HEK293 (cell line): ENCODE measurements around the gene MAGI1.

ENCODE experiments used
- CTCF ChIA-PET: fragments of 350-600 bp; formaldehyde crosslinking; extraction: SDS; loops from one replicate; lab custom pipeline; 2021; ENCODE audit warnings: antibody characterized with exemption; lab: Yijun Ruan, JAX
- POLR2A ChIA-PET: fragments of 300-600 bp; formaldehyde crosslinking; extraction: SDS; loops from one replicate; lab custom pipeline; 2020; ENCODE audit warnings: antibody characterized with exemption, inconsistent platforms; lab: Yijun Ruan, JAX
- H3K27ac ChIP-seq: fragments of 200-500 bp; sonication (Bioruptor generic); 2 replicates; pipeline ENCODE4 v1.5.1; 2014; ENCODE audit warnings: low read depth, low read length, control low read depth, inconsistent platforms; ENCODE audit errors: extremely low read depth
- H3K36me3 ChIP-seq, 2 experiments: fragments of 200-500 bp in 1 of 2; sonication (Bioruptor generic) in 1 of 2; 1 replicate in 1 of 2; 2 replicates in 1 of 2; pipeline ENCODE4 v1.5.1; 2014 to 2017; ENCODE audit warnings: inconsistent platforms in 2 of 2, low read length in 2 of 2; ENCODE audit not compliant: control insufficient read depth in 2 of 2, insufficient read depth in 1 of 2
- H3K4me1 ChIP-seq: fragments of 200-500 bp; sonication (Bioruptor generic); 2 replicates; pipeline ENCODE4 v1.5.1; 2014; ENCODE audit warnings: mild to moderate bottlenecking, low read length, inconsistent platforms; ENCODE audit not compliant: control insufficient read depth, insufficient read depth
- H3K4me3 ChIP-seq: 2 replicates; pipeline ENCODE4 v1.5.1; 2011; ENCODE audit warnings: low read depth, mild to moderate bottlenecking, control low read depth, low read length, moderate library complexity
- H3K9me3 ChIP-seq: fragments of 200-500 bp; sonication (Bioruptor generic); 2 replicates; pipeline ENCODE4 v1.5.1; 2014; ENCODE audit warnings: low read depth, low read length, inconsistent platforms; ENCODE audit not compliant: control insufficient read depth, insufficient read depth
- BCL11B ChIP-seq: fragments of 450-650 bp; formaldehyde crosslinking; IDR thresholded peaks from 2 replicates; pipeline ENCODE4 v1.5.1; 2016; ENCODE audit warnings: low read depth, missing biosample characterization, missing genetic modification characterization
- FEZF1 ChIP-seq: fragments of 450-650 bp; formaldehyde crosslinking; IDR thresholded peaks from 2 replicates; pipeline ENCODE4 v1.5.1; 2016; ENCODE audit warnings: missing biosample characterization, missing genetic modification characterization
- MYNN ChIP-seq: fragments of 450-650 bp; formaldehyde crosslinking; IDR thresholded peaks from 2 replicates; pipeline ENCODE4 v1.5.1; 2016; ENCODE audit warnings: missing biosample characterization, missing genetic modification characterization, borderline replicate concordance
- ZBTB1 ChIP-seq: fragments of 450-650 bp; formaldehyde crosslinking; IDR thresholded peaks from 2 replicates; pipeline ENCODE4 v1.5.1; 2016; ENCODE audit warnings: missing biosample characterization, missing genetic modification characterization
- ZBTB48 ChIP-seq: fragments of 450-650 bp; formaldehyde crosslinking; IDR thresholded peaks from 2 replicates; pipeline ENCODE4 v1.5.1; 2016; ENCODE audit warnings: missing biosample characterization, missing genetic modification characterization
- ZEB2 ChIP-seq: fragments of 450-650 bp; formaldehyde crosslinking; IDR thresholded peaks from 2 replicates; pipeline ENCODE4 v1.5.1; 2016; ENCODE audit warnings: missing biosample characterization, missing genetic modification characterization
- ZNF133 ChIP-seq: fragments of 450-650 bp; formaldehyde crosslinking; IDR thresholded peaks from 2 replicates; pipeline ENCODE4 v1.5.1; 2016; ENCODE audit warnings: missing biosample characterization, missing genetic modification characterization
- ZNF214 ChIP-seq: fragments of 450-650 bp; formaldehyde crosslinking; IDR thresholded peaks from 2 replicates; pipeline ENCODE4 v1.5.1; 2017; ENCODE audit warnings: missing biosample characterization, mild to moderate bottlenecking, missing genetic modification characterization, borderline replicate concordance
- ZNF366 ChIP-seq: fragments of 450-650 bp; formaldehyde crosslinking; conservative IDR thresholded peaks from 2 replicates; pipeline ENCODE4 v1.5.1; 2016; ENCODE audit warnings: missing biosample characterization, missing genetic modification characterization
- ZNF514 ChIP-seq: fragments of 450-650 bp; formaldehyde crosslinking; IDR thresholded peaks from 2 replicates; pipeline ENCODE4 v1.5.1; 2016; ENCODE audit warnings: missing biosample characterization, missing genetic modification characterization
- ZNF521 ChIP-seq: fragments of 450-650 bp; formaldehyde crosslinking; IDR thresholded peaks from 2 replicates; pipeline ENCODE4 v1.5.1; 2017; ENCODE audit warnings: missing biosample characterization, mild to moderate bottlenecking, missing genetic modification characterization
- ZNF530 ChIP-seq: fragments of 450-650 bp; formaldehyde crosslinking; IDR thresholded peaks from 2 replicates; pipeline ENCODE4 v1.5.1; 2016; ENCODE audit warnings: low read depth, missing biosample characterization, missing genetic modification characterization
- ZNF560 ChIP-seq: fragments of 450-650 bp; formaldehyde crosslinking; IDR thresholded peaks from 2 replicates; pipeline ENCODE4 v1.5.1; 2017; ENCODE audit warnings: missing biosample characterization, missing genetic modification characterization, borderline replicate concordance
- ZNF621 ChIP-seq: fragments of 450-650 bp; formaldehyde crosslinking; IDR thresholded peaks from 2 replicates; pipeline ENCODE4 v1.5.1; 2017; ENCODE audit warnings: missing biosample characterization, missing genetic modification characterization
- ZNF692 ChIP-seq: fragments of 450-650 bp; formaldehyde crosslinking; IDR thresholded peaks from 2 replicates; pipeline ENCODE4 v1.5.1; 2016; ENCODE audit warnings: missing biosample characterization, missing genetic modification characterization
- ZSCAN16 ChIP-seq: fragments of 450-650 bp; formaldehyde crosslinking; IDR thresholded peaks from 2 replicates; pipeline ENCODE4 v1.5.1; 2016; ENCODE audit warnings: missing biosample characterization, missing genetic modification characterization
- TF ChIP-seq, protein P1 (sequence below): fragments of 450-650 bp; formaldehyde crosslinking; conservative IDR thresholded peaks from 2 replicates; pipeline ENCODE4 v1.5.1; 2016; ENCODE audit warnings: low read depth, missing biosample characterization, missing genetic modification characterization
- TF ChIP-seq, protein P2 (sequence below): fragments of 450-650 bp; formaldehyde crosslinking; IDR thresholded peaks from 2 replicates; pipeline ENCODE4 v1.5.1; 2016; ENCODE audit warnings: missing biosample characterization, missing genetic modification characterization
- TF ChIP-seq, protein P3 (sequence below): fragments of 450-650 bp; formaldehyde crosslinking; IDR thresholded peaks from 2 replicates; pipeline ENCODE4 v1.5.1; 2017; ENCODE audit warnings: missing biosample characterization, missing genetic modification characterization
- TF ChIP-seq, protein P4 (sequence below): fragments of 450-650 bp; formaldehyde crosslinking; IDR thresholded peaks from 2 replicates; pipeline ENCODE4 v1.5.1; 2016; ENCODE audit warnings: missing biosample characterization, missing genetic modification characterization

The MAGI1 gene

DNA sequence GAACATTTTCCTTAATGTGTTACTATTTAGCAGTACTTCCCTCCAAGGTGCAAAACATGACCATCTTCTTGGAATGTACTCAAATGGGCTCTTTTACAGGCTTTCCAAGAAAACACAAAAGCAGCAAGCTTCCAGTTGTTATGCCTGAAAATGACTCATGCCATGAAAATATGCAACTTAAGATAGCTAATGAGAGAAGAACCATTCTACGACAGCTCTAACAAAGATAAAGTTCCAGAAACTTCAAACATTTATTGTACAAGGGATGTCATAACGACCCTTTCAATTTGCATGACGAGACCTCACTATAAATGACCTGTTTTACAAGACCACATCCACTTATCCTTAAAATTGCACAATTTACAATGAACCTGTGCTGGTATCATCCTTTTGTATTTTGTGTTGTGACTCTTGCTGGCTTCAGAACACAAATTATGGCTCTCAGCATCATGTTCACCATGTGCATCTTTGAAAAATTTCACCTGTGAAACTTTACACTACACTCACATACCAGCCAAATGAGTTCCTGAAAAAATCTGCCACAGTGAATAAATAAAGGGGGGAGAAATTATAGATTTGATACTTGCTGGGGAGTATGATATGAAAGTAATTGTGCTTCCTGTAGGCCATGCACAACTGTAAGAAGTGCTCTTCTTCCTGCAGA, 433.7 kb downstream of the MAGI1 start:
- TF ChIP-seq ZEB2 (tag by site-specific recombination) (0 out of 2 replicates have a peak, but pooled peaks have one; percentile 21), ZNF366 (no peak), FEZF1 (tag by site-specific recombination) (peak; percentile 35; the same call in 1 of the 2 replicates), MYNN (no peak), ZNF692 (tag by site-specific recombination) (no peak), ZNF521 (tag by site-specific recombination) (no peak)
- TF ChIP-seq, protein P1, sequence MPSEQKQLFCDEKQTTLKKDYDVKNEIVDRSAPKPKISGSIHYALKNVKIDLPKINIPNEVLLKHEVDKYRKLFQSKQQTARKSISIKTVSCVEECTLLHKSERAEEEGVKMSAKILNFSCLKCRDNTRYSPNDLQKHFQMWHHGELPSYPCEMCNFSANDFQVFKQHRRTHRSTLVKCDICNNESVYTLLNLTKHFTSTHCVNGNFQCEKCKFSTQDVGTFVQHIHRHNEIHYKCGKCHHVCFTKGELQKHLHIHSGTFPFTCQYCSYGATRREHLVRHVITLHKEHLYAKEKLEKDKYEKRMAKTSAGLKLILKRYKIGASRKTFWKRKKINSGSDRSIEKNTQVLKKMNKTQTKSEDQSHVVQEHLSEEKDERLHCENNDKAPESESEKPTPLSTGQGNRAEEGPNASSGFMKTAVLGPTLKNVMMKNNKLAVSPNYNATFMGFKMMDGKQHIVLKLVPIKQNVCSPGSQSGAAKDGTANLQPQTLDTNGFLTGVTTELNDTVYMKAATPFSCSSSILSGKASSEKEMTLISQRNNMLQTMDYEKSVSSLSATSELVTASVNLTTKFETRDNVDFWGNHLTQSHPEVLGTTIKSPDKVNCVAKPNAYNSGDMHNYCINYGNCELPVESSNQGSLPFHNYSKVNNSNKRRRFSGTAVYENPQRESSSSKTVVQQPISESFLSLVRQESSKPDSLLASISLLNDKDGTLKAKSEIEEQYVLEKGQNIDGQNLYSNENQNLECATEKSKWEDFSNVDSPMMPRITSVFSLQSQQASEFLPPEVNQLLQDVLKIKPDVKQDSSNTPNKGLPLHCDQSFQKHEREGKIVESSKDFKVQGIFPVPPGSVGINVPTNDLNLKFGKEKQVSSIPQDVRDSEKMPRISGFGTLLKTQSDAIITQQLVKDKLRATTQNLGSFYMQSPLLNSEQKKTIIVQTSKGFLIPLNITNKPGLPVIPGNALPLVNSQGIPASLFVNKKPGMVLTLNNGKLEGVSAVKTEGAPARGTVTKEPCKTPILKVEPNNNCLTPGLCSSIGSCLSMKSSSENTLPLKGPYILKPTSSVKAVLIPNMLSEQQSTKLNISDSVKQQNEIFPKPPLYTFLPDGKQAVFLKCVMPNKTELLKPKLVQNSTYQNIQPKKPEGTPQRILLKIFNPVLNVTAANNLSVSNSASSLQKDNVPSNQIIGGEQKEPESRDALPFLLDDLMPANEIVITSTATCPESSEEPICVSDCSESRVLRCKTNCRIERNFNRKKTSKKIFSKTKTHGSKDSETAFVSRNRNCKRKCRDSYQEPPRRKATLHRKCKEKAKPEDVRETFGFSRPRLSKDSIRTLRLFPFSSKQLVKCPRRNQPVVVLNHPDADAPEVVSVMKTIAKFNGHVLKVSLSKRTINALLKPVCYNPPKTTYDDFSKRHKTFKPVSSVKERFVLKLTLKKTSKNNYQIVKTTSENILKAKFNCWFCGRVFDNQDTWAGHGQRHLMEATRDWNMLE (tag by site-specific recombination), result 0 out of 2 replicates have a peak, but pooled peaks have one; percentile 17
- TF ChIP-seq, protein P2, sequence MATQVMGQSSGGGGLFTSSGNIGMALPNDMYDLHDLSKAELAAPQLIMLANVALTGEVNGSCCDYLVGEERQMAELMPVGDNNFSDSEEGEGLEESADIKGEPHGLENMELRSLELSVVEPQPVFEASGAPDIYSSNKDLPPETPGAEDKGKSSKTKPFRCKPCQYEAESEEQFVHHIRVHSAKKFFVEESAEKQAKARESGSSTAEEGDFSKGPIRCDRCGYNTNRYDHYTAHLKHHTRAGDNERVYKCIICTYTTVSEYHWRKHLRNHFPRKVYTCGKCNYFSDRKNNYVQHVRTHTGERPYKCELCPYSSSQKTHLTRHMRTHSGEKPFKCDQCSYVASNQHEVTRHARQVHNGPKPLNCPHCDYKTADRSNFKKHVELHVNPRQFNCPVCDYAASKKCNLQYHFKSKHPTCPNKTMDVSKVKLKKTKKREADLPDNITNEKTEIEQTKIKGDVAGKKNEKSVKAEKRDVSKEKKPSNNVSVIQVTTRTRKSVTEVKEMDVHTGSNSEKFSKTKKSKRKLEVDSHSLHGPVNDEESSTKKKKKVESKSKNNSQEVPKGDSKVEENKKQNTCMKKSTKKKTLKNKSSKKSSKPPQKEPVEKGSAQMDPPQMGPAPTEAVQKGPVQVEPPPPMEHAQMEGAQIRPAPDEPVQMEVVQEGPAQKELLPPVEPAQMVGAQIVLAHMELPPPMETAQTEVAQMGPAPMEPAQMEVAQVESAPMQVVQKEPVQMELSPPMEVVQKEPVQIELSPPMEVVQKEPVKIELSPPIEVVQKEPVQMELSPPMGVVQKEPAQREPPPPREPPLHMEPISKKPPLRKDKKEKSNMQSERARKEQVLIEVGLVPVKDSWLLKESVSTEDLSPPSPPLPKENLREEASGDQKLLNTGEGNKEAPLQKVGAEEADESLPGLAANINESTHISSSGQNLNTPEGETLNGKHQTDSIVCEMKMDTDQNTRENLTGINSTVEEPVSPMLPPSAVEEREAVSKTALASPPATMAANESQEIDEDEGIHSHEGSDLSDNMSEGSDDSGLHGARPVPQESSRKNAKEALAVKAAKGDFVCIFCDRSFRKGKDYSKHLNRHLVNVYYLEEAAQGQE (tag by site-specific recombination), result no peak
- TF ChIP-seq, protein P3, sequence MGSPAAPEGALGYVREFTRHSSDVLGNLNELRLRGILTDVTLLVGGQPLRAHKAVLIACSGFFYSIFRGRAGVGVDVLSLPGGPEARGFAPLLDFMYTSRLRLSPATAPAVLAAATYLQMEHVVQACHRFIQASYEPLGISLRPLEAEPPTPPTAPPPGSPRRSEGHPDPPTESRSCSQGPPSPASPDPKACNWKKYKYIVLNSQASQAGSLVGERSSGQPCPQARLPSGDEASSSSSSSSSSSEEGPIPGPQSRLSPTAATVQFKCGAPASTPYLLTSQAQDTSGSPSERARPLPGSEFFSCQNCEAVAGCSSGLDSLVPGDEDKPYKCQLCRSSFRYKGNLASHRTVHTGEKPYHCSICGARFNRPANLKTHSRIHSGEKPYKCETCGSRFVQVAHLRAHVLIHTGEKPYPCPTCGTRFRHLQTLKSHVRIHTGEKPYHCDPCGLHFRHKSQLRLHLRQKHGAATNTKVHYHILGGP (tag by site-specific recombination), result peak; percentile 91
- Histone ChIP-seq H3K4me3 (no peak overlapping the region), H3K27ac (no peak overlapping the region), H3K4me1 (no peaks in the 10 kb centered on the region), H3K36me3 (no peaks in the 10 kb centered on the region), H3K9me3 (no peaks in the 10 kb centered on the region)
- ChIA-PET CTCF (no interaction called here), POLR2A (no interaction called here)

DNA sequence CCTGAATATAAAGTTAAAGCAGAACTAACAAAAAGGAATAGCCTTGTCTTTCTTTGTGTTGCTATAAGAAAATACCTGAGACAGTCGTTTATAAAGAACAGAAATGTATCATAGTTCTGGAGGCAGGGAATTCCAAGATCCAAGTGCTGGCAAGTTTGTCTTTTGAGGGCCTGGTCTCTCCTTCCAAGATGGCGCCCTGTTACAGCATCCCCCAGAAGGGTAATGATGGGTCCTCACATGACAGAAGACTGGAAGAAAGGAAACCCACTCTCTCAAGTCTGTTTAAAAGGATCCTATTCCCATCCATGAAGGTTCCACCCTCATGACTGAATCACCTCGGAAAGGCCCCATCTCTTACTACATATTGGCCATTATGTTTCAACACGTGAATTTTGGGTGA, 435.1 kb downstream of the MAGI1 start:
- Histone ChIP-seq H3K9me3 (no peaks in the 10 kb centered on the region), H3K27ac (no peak overlapping the region), H3K4me1 (no peaks in the 10 kb centered on the region), H3K4me3 (no peak overlapping the region), H3K36me3 (no peaks in the 10 kb centered on the region)
- TF ChIP-seq, protein P4, sequence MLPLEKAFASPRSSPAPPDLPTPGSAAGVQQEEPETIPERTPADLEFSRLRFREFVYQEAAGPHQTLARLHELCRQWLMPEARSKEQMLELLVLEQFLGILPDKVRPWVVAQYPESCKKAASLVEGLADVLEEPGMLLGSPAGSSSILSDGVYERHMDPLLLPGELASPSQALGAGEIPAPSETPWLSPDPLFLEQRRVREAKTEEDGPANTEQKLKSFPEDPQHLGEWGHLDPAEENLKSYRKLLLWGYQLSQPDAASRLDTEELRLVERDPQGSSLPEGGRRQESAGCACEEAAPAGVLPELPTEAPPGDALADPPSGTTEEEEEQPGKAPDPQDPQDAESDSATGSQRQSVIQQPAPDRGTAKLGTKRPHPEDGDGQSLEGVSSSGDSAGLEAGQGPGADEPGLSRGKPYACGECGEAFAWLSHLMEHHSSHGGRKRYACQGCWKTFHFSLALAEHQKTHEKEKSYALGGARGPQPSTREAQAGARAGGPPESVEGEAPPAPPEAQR, result no peak
- TF ChIP-seq ZNF530 (tag by site-specific recombination) (no peak), ZNF133 (tag by site-specific recombination) (no peak), ZNF514 (tag by site-specific recombination) (no peak), BCL11B (tag by site-specific recombination) (no peak), ZBTB48 (tag by site-specific recombination) (no peak), ZNF621 (tag by site-specific recombination) (no peak), ZSCAN16 (tag by site-specific recombination) (no peak), ZNF560 (no peak), ZBTB1 (tag by site-specific recombination) (no peak), ZNF214 (tag by site-specific recombination) (no peak)
- POLR2A ChIA-PET, result no interaction called here
- CTCF ChIA-PET, result no interaction called here
